Measurements from ENCODE around the gene C8B. TPM values are rescaled to one million over a fixed set of nuclear protein-coding genes. Genes with fewer than 3 reads are reported as not detected.
A peak's percentile ranks its signal among the peaks of the same experiment; 100 is the strongest.

Gene C8B
- total RNA-seq, 4 donors from 2014 or later = not detected

GRCh38 chr1:56972976-56973375, 7.2 kb upstream of the C8B start:
- H3K4me3 ChIP-seq = no peak overlapping the region
- 40 to 46% methylated on average over 1 of the region's 1 CpG for WGBS, 2 donors (ENCODE audit: low coverage in 1 of 2)
- intact Hi-C loops (cut with DNase I; ENCODE audit: low total_unique reads) (no loop called here), in situ Hi-C loops (cut with MboI; ENCODE audit: low pct_ligation_motif_present in 1 of 4, low pct_unique_long_range_greater_than_20kb in 1 of 4, low sequenced_read_pairs in 3 of 4) (no loop called here)
- no peak for TF ChIP-seq POLR2AphosphoS5 (IDR thresholded peaks at IDR 0.05)
- TF ChIP-seq CTCF (IDR thresholded peaks at IDR 0.05) = no peak
- no peak for TF ChIP-seq POLR2A (IDR thresholded peaks at IDR 0.05)
- no peak for TF ChIP-seq EP300 (IDR thresholded peaks at IDR 0.05; ENCODE audit: low read depth)
- DNase-seq = no peak
- H3K27ac ChIP-seq = no peak overlapping the region
- no peaks in the 10 kb centered on the region for H3K27me3 ChIP-seq
- H3K4me1 ChIP-seq = no peaks in the 10 kb centered on the region
- no peaks in the 10 kb centered on the region for H3K9me3 ChIP-seq
- H3K36me3 ChIP-seq = no peaks in the 10 kb centered on the region

GRCh38 chr1:56970280-56970679, 4.5 kb upstream of the C8B start:
- Histone ChIP-seq H3K36me3 (no peaks in the 10 kb centered on the region), H3K4me1 (no peaks in the 10 kb centered on the region), H3K4me3 (no peak overlapping the region), H3K27me3 (no peaks in the 10 kb centered on the region), H3K9me3 (no peaks in the 10 kb centered on the region), H3K27ac (no peak overlapping the region)
- 90% methylated on average over 1 of the region's 1 CpG for WGBS, 2 donors (ENCODE audit: low coverage in 1 of 2)
- TF ChIP-seq POLR2A (IDR thresholded peaks at IDR 0.05) (no peak), EP300 (IDR thresholded peaks at IDR 0.05; ENCODE audit: low read depth) (no peak), POLR2AphosphoS5 (IDR thresholded peaks at IDR 0.05) (no peak), CTCF (IDR thresholded peaks at IDR 0.05) (no peak)
- intact Hi-C loops (cut with DNase I; ENCODE audit: low total_unique reads) (no loop called here), in situ Hi-C loops (cut with MboI; ENCODE audit: low pct_ligation_motif_present in 1 of 4, low pct_unique_long_range_greater_than_20kb in 1 of 4, low sequenced_read_pairs in 3 of 4) (no loop called here)
- no peak for DNase-seq

GRCh38 chr1:56968878-56969495, 3.2 kb upstream of the C8B start:
- in situ Hi-C loops (cut with MboI; ENCODE audit: low pct_ligation_motif_present in 1 of 4, low pct_unique_long_range_greater_than_20kb in 1 of 4, low sequenced_read_pairs in 3 of 4) (no loop called here), intact Hi-C loops (cut with DNase I; ENCODE audit: low total_unique reads) (no loop called here)
- TF ChIP-seq CTCF (IDR thresholded peaks at IDR 0.05) = no peak
- TF ChIP-seq POLR2AphosphoS5 (IDR thresholded peaks at IDR 0.05) = no peak
- TF ChIP-seq POLR2A (IDR thresholded peaks at IDR 0.05) = no peak
- TF ChIP-seq EP300 (IDR thresholded peaks at IDR 0.05; ENCODE audit: low read depth) = no peak
- DNase-seq = no peak
- H3K27me3 ChIP-seq = no peaks in the 10 kb centered on the region
- WGBS, 2 donors (ENCODE audit: low coverage in 1 of 2) = 76 to 88% methylated on average over 2 of the region's 2 CpGs
- no peaks in the 10 kb centered on the region for H3K36me3 ChIP-seq
- no peak overlapping the region for H3K27ac ChIP-seq
- H3K4me3 ChIP-seq = no peak overlapping the region
- H3K9me3 ChIP-seq = no peaks in the 10 kb centered on the region
- H3K4me1 ChIP-seq = no peaks in the 10 kb centered on the region

- no peak for DNase-seq
- no peak overlapping the region for H3K27ac ChIP-seq
- 37 to 45% methylated on average over 2 to 15 of the region's 15 CpGs for WGBS, 2 donors (ENCODE audit: low coverage in 1 of 2)
- no peaks in the 10 kb centered on the region for H3K36me3 ChIP-seq
- no peak overlapping the region for H3K4me3 ChIP-seq
- no peaks in the 10 kb centered on the region for H3K27me3 ChIP-seq
- no peaks in the 10 kb centered on the region for H3K4me1 ChIP-seq
- in situ Hi-C loops (cut with MboI; ENCODE audit: low pct_ligation_motif_present in 1 of 4, low pct_unique_long_range_greater_than_20kb in 1 of 4, low sequenced_read_pairs in 3 of 4) (no loop called here), intact Hi-C loops (cut with DNase I; ENCODE audit: low total_unique reads) (no loop called here)
- TF ChIP-seq POLR2A (IDR thresholded peaks at IDR 0.05) (no peak), CTCF (IDR thresholded peaks at IDR 0.05) (peak in 1 of 5 experiments; percentile 34)
- no peaks in the 10 kb centered on the region for H3K9me3 ChIP-seq
Observed at GRCh38 chr1:56967900-56968832, 2.4 kb upstream of the C8B start.
